WTC11 (cell line): Measurements from ENCODE around the gene UQCC3.

Experiments
- AFF4 ChIP-seq: sonication (generic); formaldehyde crosslinking; IDR thresholded peaks from 2 replicates; pipeline ENCODE4 v1.8.1; 2023; ENCODE audit warnings: mild to moderate bottlenecking, missing genetic modification reagents, borderline replicate concordance
- ATF2 ChIP-seq: sonication (generic); formaldehyde crosslinking; IDR thresholded peaks from 2 replicates; pipeline ENCODE4 v1.8.1; 2022; ENCODE audit warnings: low read depth, missing genetic modification reagents, borderline replicate concordance
- CBFB ChIP-seq: sonication (generic); formaldehyde crosslinking; IDR thresholded peaks from 2 replicates; pipeline ENCODE4 v1.8.1; 2022; ENCODE audit warnings: mild to moderate bottlenecking, low read depth, missing genetic modification reagents
- CREB1 ChIP-seq: sonication (generic); formaldehyde crosslinking; IDR thresholded peaks from 2 replicates; pipeline ENCODE4 v1.8.0; 2023; ENCODE audit warnings: mild to moderate bottlenecking, missing genetic modification reagents
- NR1H2 ChIP-seq: sonication (generic); formaldehyde crosslinking; IDR thresholded peaks from 2 replicates; pipeline ENCODE4 v1.9.0; 2021; ENCODE audit warnings: mild to moderate bottlenecking, moderate library complexity, missing genetic modification reagents
- USF1 ChIP-seq: sonication (generic); formaldehyde crosslinking; IDR thresholded peaks from 2 replicates; pipeline ENCODE4 v1.8.0; 2022; ENCODE audit warnings: mild to moderate bottlenecking, missing genetic modification reagents
- ZNF219 ChIP-seq: sonication (generic); formaldehyde crosslinking; IDR thresholded peaks from 2 replicates; pipeline ENCODE4 v1.8.0; 2023; ENCODE audit warnings: missing genetic modification reagents, mild to moderate bottlenecking, borderline replicate concordance
- TF ChIP-seq, protein P1 (sequence below): fragments of 200-600 bp; IDR thresholded peaks from 2 replicates; pipeline ENCODE4 v1.8.0; 2022; ENCODE audit warnings: antibody characterized with exemption
- TF ChIP-seq, protein P2 (sequence below): sonication (generic); formaldehyde crosslinking; IDR thresholded peaks from 2 replicates; pipeline ENCODE4 v1.8.1; 2023; ENCODE audit warnings: mild to moderate bottlenecking, missing genetic modification reagents
- TF ChIP-seq, protein P3 (sequence below): sonication (generic); formaldehyde crosslinking; IDR thresholded peaks from 2 replicates; pipeline ENCODE4 v1.8.1; 2023; ENCODE audit warnings: mild to moderate bottlenecking, missing genetic modification reagents
- TF ChIP-seq, protein P4 (sequence below): fragments of 250-450 bp; sonication (Bioruptor Pico); IDR thresholded peaks from 2 replicates; pipeline ENCODE4 v1.9.0; 2021; ENCODE audit warnings: mild to moderate bottlenecking

DNA sequence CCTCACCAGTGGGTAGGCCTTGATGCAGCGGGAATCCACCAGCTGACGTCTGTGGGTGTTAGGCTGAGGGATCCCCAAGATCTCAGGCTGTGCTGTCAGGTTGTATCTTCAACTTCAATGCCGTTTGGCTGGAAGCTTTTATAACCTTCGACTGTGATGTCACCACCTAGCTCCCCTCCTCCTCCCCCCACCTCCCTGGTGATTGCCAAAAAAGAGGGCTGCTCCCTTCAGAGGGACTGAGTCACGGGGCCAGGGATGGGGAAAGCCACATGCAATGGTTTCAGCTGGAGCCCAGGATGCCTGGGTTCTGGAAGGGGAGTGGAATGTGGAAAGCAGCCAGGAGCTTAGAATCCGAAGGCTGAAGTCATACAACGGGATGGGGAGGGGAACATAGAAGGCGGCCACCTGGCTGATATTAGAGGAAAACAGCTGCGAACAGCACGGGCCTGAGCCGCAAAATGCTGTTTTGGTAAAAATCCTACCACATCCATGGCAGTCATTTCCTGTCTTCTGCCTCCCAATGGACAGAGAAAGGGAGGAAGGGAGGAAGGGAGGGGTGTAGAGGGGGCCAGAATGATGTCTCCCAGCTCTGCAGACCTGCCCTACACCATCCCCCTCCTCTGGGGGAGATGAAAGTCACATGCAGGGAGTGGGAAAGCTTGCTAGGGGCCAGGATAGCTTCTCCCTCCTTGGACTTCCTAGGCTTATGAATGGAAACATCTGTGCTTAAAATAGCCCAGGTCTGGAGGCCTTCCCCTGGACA, 18.1 kb downstream of the UQCC3 start, which contains the start of gene LRRN4CL:
- no peak for TF ChIP-seq AFF4 (CRISPR knock-in tag)
- TF ChIP-seq, protein P1, sequence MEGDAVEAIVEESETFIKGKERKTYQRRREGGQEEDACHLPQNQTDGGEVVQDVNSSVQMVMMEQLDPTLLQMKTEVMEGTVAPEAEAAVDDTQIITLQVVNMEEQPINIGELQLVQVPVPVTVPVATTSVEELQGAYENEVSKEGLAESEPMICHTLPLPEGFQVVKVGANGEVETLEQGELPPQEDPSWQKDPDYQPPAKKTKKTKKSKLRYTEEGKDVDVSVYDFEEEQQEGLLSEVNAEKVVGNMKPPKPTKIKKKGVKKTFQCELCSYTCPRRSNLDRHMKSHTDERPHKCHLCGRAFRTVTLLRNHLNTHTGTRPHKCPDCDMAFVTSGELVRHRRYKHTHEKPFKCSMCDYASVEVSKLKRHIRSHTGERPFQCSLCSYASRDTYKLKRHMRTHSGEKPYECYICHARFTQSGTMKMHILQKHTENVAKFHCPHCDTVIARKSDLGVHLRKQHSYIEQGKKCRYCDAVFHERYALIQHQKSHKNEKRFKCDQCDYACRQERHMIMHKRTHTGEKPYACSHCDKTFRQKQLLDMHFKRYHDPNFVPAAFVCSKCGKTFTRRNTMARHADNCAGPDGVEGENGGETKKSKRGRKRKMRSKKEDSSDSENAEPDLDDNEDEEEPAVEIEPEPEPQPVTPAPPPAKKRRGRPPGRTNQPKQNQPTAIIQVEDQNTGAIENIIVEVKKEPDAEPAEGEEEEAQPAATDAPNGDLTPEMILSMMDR, result no peak
- no peak for TF ChIP-seq USF1
- TF ChIP-seq CBFB (CRISPR knock-in tag), result no peak
- no peak for TF ChIP-seq ATF2 (CRISPR knock-in tag)
- TF ChIP-seq, protein P2, sequence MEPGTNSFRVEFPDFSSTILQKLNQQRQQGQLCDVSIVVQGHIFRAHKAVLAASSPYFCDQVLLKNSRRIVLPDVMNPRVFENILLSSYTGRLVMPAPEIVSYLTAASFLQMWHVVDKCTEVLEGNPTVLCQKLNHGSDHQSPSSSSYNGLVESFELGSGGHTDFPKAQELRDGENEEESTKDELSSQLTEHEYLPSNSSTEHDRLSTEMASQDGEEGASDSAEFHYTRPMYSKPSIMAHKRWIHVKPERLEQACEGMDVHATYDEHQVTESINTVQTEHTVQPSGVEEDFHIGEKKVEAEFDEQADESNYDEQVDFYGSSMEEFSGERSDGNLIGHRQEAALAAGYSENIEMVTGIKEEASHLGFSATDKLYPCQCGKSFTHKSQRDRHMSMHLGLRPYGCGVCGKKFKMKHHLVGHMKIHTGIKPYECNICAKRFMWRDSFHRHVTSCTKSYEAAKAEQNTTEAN (CRISPR knock-in tag), result no peak
- TF ChIP-seq ZNF219 (CRISPR knock-in tag), result no peak
- TF ChIP-seq, protein P3, sequence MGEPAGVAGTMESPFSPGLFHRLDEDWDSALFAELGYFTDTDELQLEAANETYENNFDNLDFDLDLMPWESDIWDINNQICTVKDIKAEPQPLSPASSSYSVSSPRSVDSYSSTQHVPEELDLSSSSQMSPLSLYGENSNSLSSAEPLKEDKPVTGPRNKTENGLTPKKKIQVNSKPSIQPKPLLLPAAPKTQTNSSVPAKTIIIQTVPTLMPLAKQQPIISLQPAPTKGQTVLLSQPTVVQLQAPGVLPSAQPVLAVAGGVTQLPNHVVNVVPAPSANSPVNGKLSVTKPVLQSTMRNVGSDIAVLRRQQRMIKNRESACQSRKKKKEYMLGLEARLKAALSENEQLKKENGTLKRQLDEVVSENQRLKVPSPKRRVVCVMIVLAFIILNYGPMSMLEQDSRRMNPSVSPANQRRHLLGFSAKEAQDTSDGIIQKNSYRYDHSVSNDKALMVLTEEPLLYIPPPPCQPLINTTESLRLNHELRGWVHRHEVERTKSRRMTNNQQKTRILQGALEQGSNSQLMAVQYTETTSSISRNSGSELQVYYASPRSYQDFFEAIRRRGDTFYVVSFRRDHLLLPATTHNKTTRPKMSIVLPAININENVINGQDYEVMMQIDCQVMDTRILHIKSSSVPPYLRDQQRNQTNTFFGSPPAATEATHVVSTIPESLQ (CRISPR knock-in tag), result no peak
- TF ChIP-seq, protein P4, sequence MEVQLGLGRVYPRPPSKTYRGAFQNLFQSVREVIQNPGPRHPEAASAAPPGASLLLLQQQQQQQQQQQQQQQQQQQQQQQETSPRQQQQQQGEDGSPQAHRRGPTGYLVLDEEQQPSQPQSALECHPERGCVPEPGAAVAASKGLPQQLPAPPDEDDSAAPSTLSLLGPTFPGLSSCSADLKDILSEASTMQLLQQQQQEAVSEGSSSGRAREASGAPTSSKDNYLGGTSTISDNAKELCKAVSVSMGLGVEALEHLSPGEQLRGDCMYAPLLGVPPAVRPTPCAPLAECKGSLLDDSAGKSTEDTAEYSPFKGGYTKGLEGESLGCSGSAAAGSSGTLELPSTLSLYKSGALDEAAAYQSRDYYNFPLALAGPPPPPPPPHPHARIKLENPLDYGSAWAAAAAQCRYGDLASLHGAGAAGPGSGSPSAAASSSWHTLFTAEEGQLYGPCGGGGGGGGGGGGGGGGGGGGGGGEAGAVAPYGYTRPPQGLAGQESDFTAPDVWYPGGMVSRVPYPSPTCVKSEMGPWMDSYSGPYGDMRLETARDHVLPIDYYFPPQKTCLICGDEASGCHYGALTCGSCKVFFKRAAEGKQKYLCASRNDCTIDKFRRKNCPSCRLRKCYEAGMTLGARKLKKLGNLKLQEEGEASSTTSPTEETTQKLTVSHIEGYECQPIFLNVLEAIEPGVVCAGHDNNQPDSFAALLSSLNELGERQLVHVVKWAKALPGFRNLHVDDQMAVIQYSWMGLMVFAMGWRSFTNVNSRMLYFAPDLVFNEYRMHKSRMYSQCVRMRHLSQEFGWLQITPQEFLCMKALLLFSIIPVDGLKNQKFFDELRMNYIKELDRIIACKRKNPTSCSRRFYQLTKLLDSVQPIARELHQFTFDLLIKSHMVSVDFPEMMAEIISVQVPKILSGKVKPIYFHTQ (CRISPR knock-in tag), result no peak
- TF ChIP-seq CREB1, result no peak
- no peak for TF ChIP-seq NR1H2 (CRISPR knock-in tag)
